Effector memory CD4-positive, alpha-beta T cell (primary cell): ENCODE data around the gene CCDC187.
A peak's percentile ranks its signal among the peaks of the same experiment; 100 is the strongest.

Experiments
- DNase-seq, 3 donors: peaks; one replicate each; pipeline ENCODE4 v3.0.0-alpha.2; 2020
- H3K27ac ChIP-seq: 2 replicates; pipeline ENCODE4 v1.7.0; 2013; ENCODE audit warnings: mild to moderate bottlenecking, low read length, moderate library complexity; ENCODE audit not compliant: insufficient read depth, poor library complexity, severe bottlenecking
- H3K27me3 ChIP-seq: replicated peaks from 2 replicates; pipeline ENCODE4 v1.7.0; 2013; ENCODE audit warnings: mild to moderate bottlenecking, low read length; ENCODE audit not compliant: insufficient read depth, control insufficient read depth, poor library complexity, severe bottlenecking
- H3K36me3 ChIP-seq: 2 replicates; pipeline ENCODE4 v1.7.0; 2013; ENCODE audit warnings: mild to moderate bottlenecking, low read length, moderate library complexity; ENCODE audit not compliant: control insufficient read depth, insufficient read depth
- H3K4me1 ChIP-seq: 2 replicates; pipeline ENCODE4 v1.7.0; 2013; ENCODE audit warnings: low read length, mild to moderate bottlenecking; ENCODE audit not compliant: control insufficient read depth, insufficient read depth, poor library complexity, severe bottlenecking
- H3K4me3 ChIP-seq: 2 replicates; pipeline ENCODE4 v1.7.0; 2013; ENCODE audit warnings: low read length, low read depth, mild to moderate bottlenecking; ENCODE audit not compliant: insufficient read depth, poor library complexity, severe bottlenecking
- H3K9me3 ChIP-seq: 2 replicates; pipeline ENCODE4 v1.7.0; 2013; ENCODE audit warnings: mild to moderate bottlenecking, low read length, moderate library complexity; ENCODE audit not compliant: control insufficient read depth

CCDC187 gene

GRCh38 chr9:136313111-136314055, 9.5 kb upstream of the CCDC187 start:
- H3K36me3 ChIP-seq: no peaks in the 10 kb centered on the region
- H3K9me3 ChIP-seq: no peaks in the 10 kb centered on the region

GRCh38 chr9:136312436-136312835, 8.5 kb upstream of the CCDC187 start:
- no peaks in the 10 kb centered on the region for H3K9me3 ChIP-seq
- H3K4me1 ChIP-seq: peaks cover 4% of the 10 kb centered on the region
- no peaks in the 10 kb centered on the region for H3K36me3 ChIP-seq
- no peak overlapping the region for H3K27ac ChIP-seq
- no peak overlapping the region for H3K4me3 ChIP-seq
- DNase-seq: peak in 1 of 3 donors; percentile 15
- H3K27me3 ChIP-seq: peaks cover 4% of the 10 kb centered on the region

More at GRCh38 chr9:136313111-136314055, 9.5 kb upstream of the CCDC187 start:
- no peak overlapping the region for H3K27ac ChIP-seq
- no peak for DNase-seq
- H3K27me3 ChIP-seq: peaks cover 4% of the 10 kb centered on the region
- no peak overlapping the region for H3K4me3 ChIP-seq
- peaks cover 4% of the 10 kb centered on the region for H3K4me1 ChIP-seq

- no peak for DNase-seq
- no peak overlapping the region for H3K27ac ChIP-seq
- H3K36me3 ChIP-seq: no peaks in the 10 kb centered on the region
- peaks cover 4% of the 10 kb centered on the region for H3K4me1 ChIP-seq
- H3K4me3 ChIP-seq: no peak overlapping the region
- no peaks in the 10 kb centered on the region for H3K9me3 ChIP-seq
- H3K27me3 ChIP-seq: peaks cover 4% of the 10 kb centered on the region
These were observed 8.1 kb upstream of the CCDC187 start for GRCh38 chr9:136312009-136312375.

- no peaks in the 10 kb centered on the region for H3K36me3 ChIP-seq
- no peak overlapping the region for H3K27ac ChIP-seq
- no peak for DNase-seq
- no peak overlapping the region for H3K4me3 ChIP-seq
- no peaks in the 10 kb centered on the region for H3K9me3 ChIP-seq
- H3K4me1 ChIP-seq: peaks cover 7% of the 10 kb centered on the region
- H3K27me3 ChIP-seq: peaks cover 4% of the 10 kb centered on the region
These were observed 7.4 kb upstream of the CCDC187 start for GRCh38 chr9:136311051-136312008.

DNA sequence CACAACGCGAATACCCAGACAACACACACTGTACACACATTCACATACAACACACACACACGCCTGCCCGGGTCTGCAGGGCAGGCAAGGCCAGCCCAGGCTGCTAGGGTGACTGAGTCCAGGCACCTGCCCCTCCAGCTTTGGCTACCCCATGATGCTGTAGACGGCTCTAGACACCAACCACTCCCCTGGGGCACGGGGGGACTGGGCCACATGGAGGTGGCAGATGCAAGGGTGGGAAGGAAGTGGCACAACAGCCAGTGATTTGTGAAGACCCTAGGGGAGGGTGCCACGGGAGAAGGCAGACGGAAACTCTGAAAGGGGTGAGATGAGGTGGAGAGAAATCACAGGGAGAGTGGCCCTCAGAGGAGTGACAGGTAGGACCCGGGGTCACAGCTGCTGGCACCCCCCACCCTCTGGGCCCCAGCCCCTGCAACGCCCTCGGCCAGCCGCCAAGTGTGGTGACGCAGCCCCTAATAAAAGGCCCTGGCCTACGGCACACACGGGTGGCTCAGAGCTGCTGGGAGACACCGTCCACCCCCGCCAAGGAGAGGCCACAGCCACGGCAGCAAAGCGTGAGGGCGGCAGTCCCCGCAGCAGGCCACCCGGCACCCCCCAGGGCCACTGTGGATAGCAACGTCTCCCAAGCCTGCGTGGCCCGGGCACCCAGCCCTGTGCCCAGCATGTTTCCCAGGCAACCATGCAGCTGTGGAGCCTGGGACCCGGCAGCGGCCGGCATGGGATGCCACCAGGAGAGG, 6.6 kb upstream of the CCDC187 start:
- H3K9me3 ChIP-seq: no peaks in the 10 kb centered on the region
- H3K36me3 ChIP-seq: no peaks in the 10 kb centered on the region
- DNase-seq: no peak
- peaks cover 7% of the 10 kb centered on the region for H3K4me1 ChIP-seq
- H3K27me3 ChIP-seq: peaks cover 4% of the 10 kb centered on the region
- H3K27ac ChIP-seq: no peak overlapping the region
- H3K4me3 ChIP-seq: no peak overlapping the region

- peaks cover 4% of the 10 kb centered on the region for H3K27me3 ChIP-seq
- no peak overlapping the region for H3K4me3 ChIP-seq
- peaks cover 7% of the 10 kb centered on the region for H3K4me1 ChIP-seq
- no peaks in the 10 kb centered on the region for H3K36me3 ChIP-seq
- H3K9me3 ChIP-seq: no peaks in the 10 kb centered on the region
- no peak overlapping the region for H3K27ac ChIP-seq
- no peak for DNase-seq
These were observed 5.9 kb upstream of the CCDC187 start for GRCh38 chr9:136309806-136310220.

DNA sequence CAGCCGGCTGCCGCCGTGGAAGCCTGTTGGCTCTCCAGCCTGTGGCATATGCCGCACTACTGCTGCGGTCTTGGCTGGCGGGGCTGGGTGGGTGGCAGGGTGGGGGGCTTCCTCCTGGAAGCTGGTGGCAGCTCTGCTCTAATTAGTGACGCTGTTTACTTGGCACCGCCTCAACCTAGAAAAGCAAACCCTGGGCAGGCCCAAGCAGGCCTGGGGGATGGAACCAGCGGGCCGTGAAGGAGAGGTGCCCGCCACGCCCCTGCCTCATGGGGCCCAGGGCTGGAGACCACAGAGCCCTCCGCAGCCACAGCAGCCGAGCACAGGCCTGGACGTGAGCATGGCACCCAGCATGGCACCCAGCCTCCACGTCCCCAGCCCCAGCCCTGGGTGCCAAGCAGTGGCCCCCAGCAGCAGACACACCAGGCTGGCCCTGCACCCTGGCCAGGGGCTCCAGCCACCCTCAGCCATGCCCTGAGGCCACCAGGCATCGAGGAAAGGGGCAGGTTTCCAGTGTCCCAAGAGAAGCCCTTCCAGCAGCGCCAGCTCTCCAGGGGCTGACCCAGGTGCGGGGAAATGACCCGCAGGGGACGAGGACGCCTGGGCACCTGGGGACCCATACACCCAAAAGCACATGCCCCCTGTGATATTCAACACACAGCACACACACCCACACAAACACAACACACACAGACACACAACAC, 5.4 kb upstream of the CCDC187 start:
- Histone ChIP-seq H3K4me1 (peaks cover 7% of the 10 kb centered on the region), H3K27ac (no peak overlapping the region), H3K27me3 (peaks cover 4% of the 10 kb centered on the region), H3K36me3 (no peaks in the 10 kb centered on the region), H3K4me3 (no peak overlapping the region), H3K9me3 (no peaks in the 10 kb centered on the region)
- DNase-seq: no peak

- Histone ChIP-seq H3K4me3 (no peak overlapping the region), H3K27ac (no peak overlapping the region), H3K36me3 (no peaks in the 10 kb centered on the region), H3K4me1 (peaks cover 7% of the 10 kb centered on the region), H3K9me3 (no peaks in the 10 kb centered on the region), H3K27me3 (peaks cover 4% of the 10 kb centered on the region)
- DNase-seq: no peak
These were observed 4.8 kb upstream of the CCDC187 start for GRCh38 chr9:136308702-136309053.

- Histone ChIP-seq H3K4me3 (no peak overlapping the region), H3K27me3 (peaks cover 4% of the 10 kb centered on the region), H3K4me1 (peaks cover 7% of the 10 kb centered on the region), H3K36me3 (no peaks in the 10 kb centered on the region), H3K9me3 (no peaks in the 10 kb centered on the region), H3K27ac (no peak overlapping the region)
- DNase-seq: no peak
These were observed 4.3 kb upstream of the CCDC187 start for GRCh38 chr9:136308006-136308701.
